Measurements from ENCODE around the gene SLK.
A peak's percentile ranks its signal among the peaks of the same experiment; 100 is the strongest.

SLK gene

GRCh38 chr10:103966671-103967447, at the start of gene SLK:
SLK (plus strand) TSS chr10:103967140; CDS start chr10:103967746, 606 bp downstream.
- peak; percentile 38 for DNase-seq

GRCh38 chr10:103917302-103918052, 49.5 kb upstream of the SLK start:
- DNase-seq = no peak

- peak; percentile 92 for DNase-seq
Measured at GRCh38 chr10:103918053-103918846, 48.7 kb upstream of the SLK start, which contains the start of gene STN1. STN1 (minus strand) TSS chr10:103918184; CDS start chr10:103917594, 590 bp downstream.

DNA sequence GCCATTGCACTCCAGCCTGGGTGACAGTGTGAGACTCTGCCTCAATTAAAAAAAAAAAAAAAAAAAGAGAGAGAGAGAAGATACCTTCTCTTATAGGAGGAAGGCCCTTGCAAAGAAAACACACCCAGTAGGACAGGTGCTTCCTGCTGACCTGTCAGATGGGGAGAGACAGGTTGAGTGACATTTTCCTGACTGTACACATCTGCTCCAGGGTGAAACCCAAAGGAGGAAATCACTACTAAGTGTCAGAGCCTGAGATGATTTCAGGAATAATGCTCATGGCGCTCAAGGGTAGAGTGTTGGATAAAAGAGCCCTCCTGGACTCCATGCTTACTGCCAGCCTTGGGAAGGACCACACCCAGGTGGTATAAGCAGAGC, 47.3 kb upstream of the SLK start:
- no peak for DNase-seq

DNA sequence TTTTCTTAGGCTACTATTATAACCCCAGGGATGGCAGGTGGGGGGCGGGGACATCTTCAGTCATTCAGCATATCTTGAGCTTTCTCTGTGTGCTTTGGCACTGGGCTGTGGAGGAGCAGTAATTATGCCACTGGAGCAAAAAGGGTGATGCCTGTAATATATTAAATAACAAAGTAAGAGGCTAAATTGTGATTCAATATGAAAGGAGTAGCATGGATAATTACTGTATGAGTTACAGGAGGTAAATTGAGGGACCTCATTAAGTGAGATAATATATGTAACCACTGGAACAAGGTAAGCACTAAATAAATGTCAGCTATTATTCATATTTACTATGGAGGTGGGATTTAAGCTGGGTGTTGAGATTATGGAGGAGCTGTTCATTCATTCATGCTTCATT, 45.7 kb upstream of the SLK start:
- no peak for DNase-seq

- DNase-seq = no peak
Measured at GRCh38 chr10:103921750-103922195, 45.2 kb upstream of the SLK start.

DNA sequence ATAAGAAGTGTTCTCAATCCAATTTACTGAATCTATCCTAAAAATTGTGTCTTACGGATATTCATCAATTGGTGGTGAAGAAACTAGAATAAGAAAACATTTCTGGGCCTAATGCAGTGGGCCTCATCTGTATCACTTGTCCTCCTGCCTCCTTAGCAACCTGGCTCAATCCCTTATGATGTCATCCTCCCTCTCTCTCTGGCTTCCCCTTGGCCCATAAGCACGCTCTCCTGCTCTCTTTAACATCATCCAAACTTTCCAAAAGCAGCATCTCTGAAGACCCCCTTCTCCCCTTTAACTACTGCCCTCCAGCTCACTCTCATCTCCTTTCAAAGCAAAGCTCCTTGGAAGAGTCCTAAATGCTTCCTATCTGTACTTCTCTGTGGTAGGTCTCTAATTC, 44.3 kb upstream of the SLK start:
- no peak for DNase-seq

GRCh38 chr10:103923502-103923901, 43.4 kb upstream of the SLK start:
- DNase-seq = no peak

DNA sequence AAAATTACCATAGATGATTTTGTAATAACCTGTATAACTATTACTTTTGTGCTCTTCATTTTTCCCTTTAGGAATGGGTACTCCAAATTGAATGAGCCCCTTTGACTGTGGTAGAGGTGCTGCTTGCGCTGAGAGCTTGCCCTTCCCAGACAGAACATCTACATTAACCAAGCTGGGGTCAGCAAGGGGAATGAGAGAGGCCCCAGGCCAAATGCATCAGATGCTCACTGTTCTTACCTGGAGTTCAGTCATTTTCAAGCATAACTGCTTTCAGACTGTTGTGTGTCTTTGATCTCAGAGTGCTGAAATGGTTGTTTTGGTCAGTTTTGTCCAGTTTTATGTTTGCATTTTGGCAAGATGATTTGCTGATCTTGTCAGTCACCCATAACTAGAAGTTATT, 41.3 kb upstream of the SLK start:
- DNase-seq = no peak

DNA sequence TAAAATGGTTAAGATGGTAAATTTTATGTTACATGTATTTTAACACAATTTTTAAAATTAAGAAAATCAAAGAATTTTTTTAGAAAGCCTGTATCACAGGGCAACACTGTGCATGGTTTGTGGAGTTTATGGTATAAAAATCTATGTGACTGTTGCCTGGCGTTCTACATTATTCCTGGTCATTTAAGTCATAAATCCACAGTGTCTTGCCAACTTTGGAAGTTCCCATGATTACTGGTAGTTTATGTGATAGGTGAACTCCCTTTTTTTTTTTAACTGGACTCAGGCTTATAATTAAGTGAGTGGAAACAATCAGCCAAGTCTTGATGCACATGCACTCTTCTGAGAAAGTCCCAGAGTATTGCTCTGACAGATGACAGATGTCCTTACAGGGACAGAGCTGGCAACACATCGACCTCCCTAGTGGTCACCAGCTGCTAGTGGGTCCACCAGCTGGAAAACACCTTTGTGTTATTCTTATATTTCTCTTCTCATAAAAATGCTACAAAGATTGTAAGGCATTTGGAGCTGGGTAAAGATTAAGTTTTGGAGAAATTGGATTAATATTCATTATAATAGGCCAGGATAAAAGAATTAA, 40.1 kb upstream of the SLK start:
- no peak for DNase-seq

GRCh38 chr10:103928784-103929183, 38.2 kb upstream of the SLK start:
- DNase-seq = no peak

- no peak for DNase-seq
Measured at GRCh38 chr10:103929381-103929921, 37.5 kb upstream of the SLK start.

DNA sequence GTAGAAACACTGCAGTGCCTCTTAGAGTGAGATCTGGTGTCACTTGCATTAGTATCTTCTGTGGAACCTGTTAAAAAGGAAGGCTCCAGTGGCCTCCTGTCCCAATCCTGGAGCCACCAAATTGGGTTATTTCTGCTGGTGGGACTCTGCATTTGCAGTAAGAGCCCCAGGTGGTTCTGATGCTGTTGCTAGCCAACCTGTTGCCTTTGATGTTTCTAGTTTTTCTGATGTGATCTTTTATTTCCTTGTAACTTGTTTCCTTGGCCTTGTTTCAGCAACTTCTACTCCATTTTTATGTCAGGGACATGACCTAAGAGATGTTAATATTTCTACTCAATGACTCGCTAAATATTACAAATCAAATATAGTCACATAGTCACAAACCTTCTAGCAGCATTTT, 36.5 kb upstream of the SLK start:
- DNase-seq = no peak

DNA sequence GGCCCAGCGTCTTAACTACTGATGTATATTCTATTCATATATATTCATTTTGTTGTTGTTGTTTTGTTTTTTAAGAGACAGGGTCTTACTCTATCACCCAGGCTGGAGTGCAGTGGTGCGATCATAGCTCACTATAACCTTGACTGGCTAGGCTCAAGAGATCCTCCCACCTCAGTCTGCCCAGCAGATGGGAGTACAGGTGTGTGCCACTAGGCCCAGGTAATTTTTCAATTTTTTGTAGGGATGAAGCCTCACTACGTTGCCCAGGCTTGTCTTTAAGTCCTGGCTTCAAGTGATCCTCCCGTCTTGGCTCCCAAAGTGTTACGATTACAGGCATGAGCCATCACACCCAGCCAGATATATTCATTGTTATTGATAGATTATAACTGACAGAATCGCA, 36.1 kb upstream of the SLK start:
- no peak for DNase-seq

DNA sequence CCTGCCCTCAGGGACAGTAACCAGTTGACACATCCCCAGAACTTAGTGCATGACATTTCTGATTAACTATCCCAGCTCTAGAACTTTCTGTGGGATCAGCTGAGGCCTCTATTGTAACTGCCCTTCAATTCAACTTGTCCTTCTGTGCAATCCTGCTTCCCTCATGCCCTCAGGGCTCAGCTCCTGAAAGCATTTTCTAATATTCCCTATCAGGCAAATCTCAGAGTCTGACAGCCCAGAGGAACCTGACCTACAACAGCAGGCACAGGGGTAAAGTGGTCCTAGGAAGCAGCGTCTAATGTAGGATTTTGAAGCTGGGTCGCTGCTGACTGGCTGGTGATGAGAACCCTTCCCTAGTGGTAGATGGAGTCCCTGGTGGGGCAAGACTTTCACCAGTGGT, 35.3 kb upstream of the SLK start:
- DNase-seq = no peak

- DNase-seq = no peak
Measured at GRCh38 chr10:103932271-103932670, 34.7 kb upstream of the SLK start.

DNA sequence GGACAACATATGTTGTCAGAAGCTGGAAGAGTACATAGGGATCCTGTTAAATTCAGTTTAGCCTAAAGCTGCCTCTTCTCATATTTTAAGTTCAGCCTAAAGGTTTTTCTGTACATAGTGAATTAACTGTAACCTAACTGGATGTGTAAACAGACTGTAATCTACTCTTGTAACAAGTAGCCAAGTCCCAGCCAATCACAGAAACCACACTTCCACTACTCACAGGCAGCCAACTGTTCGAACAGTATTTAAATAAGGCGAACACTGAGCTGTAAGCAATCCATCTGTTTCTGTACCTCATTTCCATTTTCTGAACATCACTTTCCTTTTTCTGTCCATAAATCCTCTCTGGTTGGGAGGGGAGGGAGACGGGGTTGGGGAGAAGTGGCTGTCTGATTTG, 34.0 kb upstream of the SLK start:
- no peak for DNase-seq

GRCh38 chr10:103933557-103934121, 33.3 kb upstream of the SLK start:
- DNase-seq = no peak

DNA sequence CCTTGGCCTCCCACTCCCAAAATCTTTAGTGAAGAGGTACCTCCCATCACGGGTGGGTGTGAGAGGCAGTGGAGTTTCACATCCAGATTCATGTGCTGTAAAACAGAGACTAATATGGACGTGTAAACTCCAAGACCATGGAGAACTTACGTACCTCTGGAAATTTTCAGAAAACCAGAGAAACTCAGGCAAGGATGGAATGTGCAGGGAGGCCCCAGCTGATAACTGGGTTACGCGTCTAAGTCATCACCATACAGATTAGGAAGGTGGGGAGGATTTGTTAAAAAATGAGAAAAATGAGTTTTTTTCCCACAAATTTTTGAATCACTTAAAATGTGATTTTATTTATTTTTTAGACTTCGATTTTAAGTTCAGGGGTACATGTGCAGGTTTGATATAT, 32.6 kb upstream of the SLK start:
- DNase-seq = no peak

DNA sequence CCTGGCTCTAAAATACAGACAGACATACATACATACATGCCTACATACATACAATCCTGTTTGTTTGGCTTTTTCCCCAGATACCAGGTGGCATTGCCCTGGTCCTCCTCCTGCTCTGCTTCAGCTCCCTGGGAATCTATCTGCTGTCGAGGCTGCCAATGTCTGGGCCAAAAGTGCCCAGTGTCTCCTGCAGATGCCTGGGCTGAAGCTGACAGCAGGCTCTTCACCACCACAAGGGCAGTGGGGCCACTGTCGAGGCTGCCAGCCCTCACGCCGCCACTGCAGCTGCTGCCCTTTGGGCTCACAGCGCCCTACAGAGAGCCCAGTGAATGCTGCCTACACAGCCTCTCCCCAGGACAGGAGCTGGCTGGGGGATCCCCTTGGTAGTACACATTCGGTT, 30.9 kb upstream of the SLK start:
- no peak for DNase-seq

GRCh38 chr10:103939522-103939921, 27.4 kb upstream of the SLK start:
- no peak for DNase-seq

DNA sequence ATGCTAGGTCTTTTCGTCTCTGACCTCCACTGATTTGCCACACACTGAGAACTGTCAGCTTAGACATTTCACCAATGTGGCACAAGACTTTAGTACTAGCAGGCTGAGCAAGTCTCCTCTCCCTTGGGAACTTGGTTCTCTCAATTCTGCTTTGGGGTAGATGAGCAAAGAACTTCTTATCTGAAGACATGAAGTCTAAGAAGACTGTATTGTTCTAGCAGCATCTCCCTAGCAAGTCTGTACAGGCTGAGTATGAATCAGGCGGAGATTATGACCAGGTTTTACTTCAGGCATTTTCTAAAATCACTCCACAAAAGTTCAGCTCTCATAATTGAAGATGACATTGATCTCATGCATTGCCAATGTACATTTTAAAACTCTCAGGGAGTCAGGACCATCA, 25.1 kb upstream of the SLK start:
- no peak for DNase-seq

Measured in GOT3 (cell line).